IMR-90 (cell line): ENCODE measurements around the gene RUNX3. TPM values are rescaled to one million over a fixed set of nuclear protein-coding genes. Genes with fewer than 3 reads are reported as not detected.

Source experiments
- ATAC-seq: fragments of 200-7000 bp; cut with Tn5 transposase; 2 replicates; pipeline ENCODE4 v1.9.1; 2020; ENCODE audit warnings: low read depth, mild to moderate bottlenecking, moderate library complexity
- BruUV-seq: library from RNA; stranded (reverse); fragments of 400-500 nt; replicated peaks from 2 replicates; lab custom pipeline; 2021; lab: Mats Ljungman, UMichigan
- CTCF ChIA-PET: fragments of 300-600 bp; formaldehyde crosslinking; extraction: SDS; loops from one replicate; lab custom pipeline; 2021; ENCODE audit warnings: antibody characterized with exemption; lab: Yijun Ruan, JAX
- POLR2A ChIA-PET: fragments of 300-600 bp; sonication (Branson Sonifier 250); formaldehyde crosslinking; loops from one replicate; lab custom pipeline; 2022; ENCODE audit warnings: antibody characterized with exemption; ENCODE audit not compliant: unreplicated experiment; lab: Charles Lee
- DNase-seq: peaks from one replicate; pipeline ENCODE4 v3.0.0; 2013
- H2AFZ ChIP-seq: replicated peaks from 2 replicates; pipeline ENCODE3; 2013; ENCODE audit warnings: low read length, mild to moderate bottlenecking; ENCODE audit not compliant: poor library complexity
- H2AK5ac ChIP-seq: 2 replicates; pipeline ENCODE4 v1.6.1; 2013; ENCODE audit warnings: low read depth, low read length, inconsistent platforms
- H2AK9ac ChIP-seq: replicated peaks from 2 replicates; pipeline ENCODE3; 2013; ENCODE audit warnings: mild to moderate bottlenecking, low read depth, low read length, moderate library complexity; ENCODE audit not compliant: poor library complexity
- H2BK120ac ChIP-seq: 2 replicates; pipeline ENCODE4 v1.6.1; 2013; ENCODE audit warnings: low read depth, low read length, inconsistent platforms
- H2BK15ac ChIP-seq: 3 replicates; pipeline ENCODE4 v1.6.1; 2013; ENCODE audit warnings: low read depth, low read length, inconsistent platforms
- H2BK20ac ChIP-seq: 2 replicates; pipeline ENCODE4 v1.6.1; 2013; ENCODE audit warnings: low read depth, mild to moderate bottlenecking, inconsistent platforms, low read length, moderate library complexity
- H2BK5ac ChIP-seq: 2 replicates; pipeline ENCODE4 v1.6.1; 2013; ENCODE audit warnings: mild to moderate bottlenecking, low read depth, low read length, inconsistent platforms; ENCODE audit not compliant: poor library complexity, severe bottlenecking
- H3K14ac ChIP-seq: replicated peaks from 2 replicates; pipeline ENCODE4 v1.6.1; 2013; ENCODE audit warnings: low read depth, low read length, inconsistent platforms
- H3K18ac ChIP-seq: 2 replicates; pipeline ENCODE4 v1.6.1; 2013; ENCODE audit warnings: low read depth, low read length, control low read depth
- H3K23ac ChIP-seq: 2 replicates; pipeline ENCODE4 v1.6.1; 2013; ENCODE audit warnings: low read depth, low read length, inconsistent platforms
- H3K27ac ChIP-seq: 2 replicates; pipeline ENCODE4 v1.5.1; 2013; ENCODE audit warnings: mild to moderate bottlenecking, control low read depth, low read length; ENCODE audit not compliant: insufficient read depth
- H3K27me3 ChIP-seq: 2 replicates; pipeline ENCODE4 v1.6.1; 2013; ENCODE audit warnings: low read length; ENCODE audit not compliant: control insufficient read depth, insufficient read depth
- H3K36me3 ChIP-seq: 2 replicates; pipeline ENCODE4 v1.6.1; 2013; ENCODE audit warnings: low read length, mixed read lengths; ENCODE audit not compliant: control insufficient read depth, insufficient read depth
- H3K4ac ChIP-seq: 2 replicates; pipeline ENCODE4 v1.6.1; 2013; ENCODE audit warnings: low read depth, low read length, inconsistent platforms
- H3K4me1 ChIP-seq: 2 replicates; pipeline ENCODE4 v1.6.1; 2013; ENCODE audit warnings: low read length, mixed read lengths; ENCODE audit not compliant: control insufficient read depth, insufficient read depth
- H3K4me2 ChIP-seq: 2 replicates; pipeline ENCODE4 v1.6.1; 2013; ENCODE audit warnings: low read depth, mild to moderate bottlenecking, control low read depth, low read length, moderate library complexity
- H3K4me3 ChIP-seq: 2 replicates; pipeline ENCODE4 v1.5.1; 2013; ENCODE audit warnings: low read depth, mild to moderate bottlenecking, control low read depth, low read length, moderate library complexity; ENCODE audit not compliant: insufficient read depth
- H3K56ac ChIP-seq: 2 replicates; pipeline ENCODE4 v1.6.1; 2013; ENCODE audit warnings: low read length, inconsistent platforms; ENCODE audit not compliant: insufficient read depth; ENCODE audit errors: extremely low read depth
- H3K79me1 ChIP-seq, 2 experiments: 2 replicates each; pipeline ENCODE4 v1.6.1; 2013; ENCODE audit warnings: low read length in 2 of 2, inconsistent platforms in 1 of 2, low read depth in 1 of 2
- H3K9ac ChIP-seq: 2 replicates; pipeline ENCODE4 v1.6.1; 2013; ENCODE audit warnings: low read depth, low read length, control low read depth
- H3K9me1 ChIP-seq: 2 replicates; pipeline ENCODE4 v1.6.1; 2013; ENCODE audit warnings: low read length, inconsistent platforms; ENCODE audit not compliant: insufficient read depth
- H3K9me3 ChIP-seq: 2 replicates; pipeline ENCODE4 v1.6.1; 2013; ENCODE audit warnings: low read length; ENCODE audit not compliant: control insufficient read depth, insufficient read depth
- H4K20me1 ChIP-seq: 2 replicates; pipeline ENCODE4 v1.6.1; 2013; ENCODE audit warnings: low read length, inconsistent platforms; ENCODE audit not compliant: insufficient read depth
- H4K5ac ChIP-seq: 2 replicates; pipeline ENCODE4 v1.6.1; 2013; ENCODE audit warnings: mild to moderate bottlenecking, low read depth, low read length, control low read depth
- H4K8ac ChIP-seq, 2 experiments: 2 replicates each; pipeline ENCODE4 v1.6.1; 2013; ENCODE audit warnings: low read depth in 2 of 2, low read length in 2 of 2, control low read depth in 1 of 2, inconsistent platforms in 1 of 2
- H4K91ac ChIP-seq: 2 replicates; pipeline ENCODE4 v1.6.1; 2013; ENCODE audit warnings: low read depth, low read length, inconsistent platforms; ENCODE audit not compliant: insufficient read depth
- BHLHE40 ChIP-seq: fragments of 150-350 bp; IDR thresholded peaks from 2 replicates; pipeline ENCODE4 v1.6.1; 2016; ENCODE audit warnings: mild to moderate bottlenecking, low read depth, low read length
- CEBPB ChIP-seq: IDR thresholded peaks from 2 replicates; pipeline ENCODE4 v1.6.1; 2012; ENCODE audit warnings: low read depth, low read length, improper control_type of control experiment
- CHD1 ChIP-seq: IDR thresholded peaks from 2 replicates; pipeline ENCODE4 v1.6.1; 2012; ENCODE audit warnings: low read depth, low read length, improper control_type of control experiment
- CTCF ChIP-seq: conservative IDR thresholded peaks from 2 replicates; pipeline ENCODE4 v1.5.1; 2012; ENCODE audit warnings: mild to moderate bottlenecking, low read depth, low read length, improper control_type of control experiment
- ELK1 ChIP-seq: fragments of 150-350 bp; IDR thresholded peaks from 2 replicates; pipeline ENCODE4 v1.6.1; 2016; ENCODE audit warnings: low read depth, mild to moderate bottlenecking, low read length, moderate library complexity, borderline replicate concordance
- FOS ChIP-seq: fragments of 150-350 bp; IDR thresholded peaks from 2 replicates; pipeline ENCODE4 v1.6.1; 2016; ENCODE audit warnings: low read depth, low read length
- NFE2L2 ChIP-seq: fragments of 150-350 bp; IDR thresholded peaks from 2 replicates; pipeline ENCODE4 v1.6.1; 2016; ENCODE audit warnings: low read depth, mild to moderate bottlenecking, low read length
- POLR2A ChIP-seq: IDR thresholded peaks from 2 replicates; pipeline ENCODE4 v1.6.1; 2012; ENCODE audit warnings: mild to moderate bottlenecking, low read depth, low read length
- RAD21 ChIP-seq: IDR thresholded peaks from 2 replicates; pipeline ENCODE4 v1.6.1; 2012; ENCODE audit warnings: low read length, improper control_type of control experiment
- USF2 ChIP-seq: fragments of 150-350 bp; IDR thresholded peaks from 2 replicates; pipeline ENCODE4 v1.6.1; 2017; ENCODE audit warnings: mild to moderate bottlenecking, antibody characterized with exemption, low read length, low read depth
- WGBS, 2 experiments: methylation state at CpG; one replicate each; pipeline versions ENCODE4 v1.1.5 to v1.1.7; 2013; ENCODE audit warnings: missing lambda C conversion rate in 2 of 2; ENCODE audit not compliant: insufficient read length in 1 of 2; ENCODE audit errors: extremely low coverage in 2 of 2; 5-methylcytosine and 5-hydroxymethylcytosine counted together
- dilution Hi-C: fragments of 300-500 bp; cut with HindIII; formaldehyde crosslinking; loops from one replicate; pipeline ENCODE4 v1.14.3; 2018; ENCODE audit warnings: low sequenced_read_pairs; ENCODE audit not compliant: unreplicated experiment
- in situ Hi-C: fragments of 300-500 bp; cut with MboI; formaldehyde crosslinking; loops from 3 replicates; pipeline ENCODE4 v1.14.3; 2019; ENCODE audit warnings: low sequenced_read_pairs, inconsistent platforms, mixed read lengths
- intact Hi-C: fragments of 100-400 bp; cut with micrococcal nuclease; formaldehyde crosslinking; loops from 2 replicates; pipeline ENCODE4 v1.10.0; 2022
- polyA plus RNA-seq, 3 experiments: library from polyadenylated mRNA; depleted of rRNA; stranded (reverse); fragments of >200 nt; gene quantifications; 2 replicates each; pipeline ENCODE4 v1.2.3, GENCODE V29; 2012; ENCODE audit warnings: low replicate concordance in 1 of 3
- total RNA-seq: library from RNA; depleted of rRNA; stranded (reverse); fragments of >200 nt; gene quantifications from 2 replicates; pipeline ENCODE4 v1.2.3, GENCODE V29; 2012

Gene RUNX3
- total and polyA plus RNA-seq, 2 of the 4 experiments (the other 2 are of a cell fraction) = 0.07 TPM; not detected in 1

GRCh38 chr1:24963099-24963872 is 33.2 kb upstream of the RUNX3 start (continued):
- no peak for TF ChIP-seq FOS

- no peaks in the 10 kb centered on the region for H3K79me1 ChIP-seq
- H4K91ac ChIP-seq = no peak overlapping the region
- H3K27me3 ChIP-seq = peaks cover 14% of the 10 kb centered on the region; the same call in 1 of the 2 replicates
- H2BK20ac ChIP-seq = no peak overlapping the region
- H2BK5ac ChIP-seq = no peak overlapping the region
- H2BK120ac ChIP-seq = no peak overlapping the region; the same call in 1 of the 2 replicates
- H3K9me3 ChIP-seq = no peaks in the 10 kb centered on the region
- H2AK5ac ChIP-seq = no peak overlapping the region
- H3K27ac ChIP-seq = no peak overlapping the region
- no peak overlapping the region for H2AFZ ChIP-seq
- no peak overlapping the region for H3K14ac ChIP-seq
- 89% methylated on average over 7 of the region's 26 CpGs; no CpG with 5 or more reads in 1 of the 2 experiments for WGBS, 2 experiments
- in situ Hi-C loops (no loop called here), intact Hi-C loops (no loop called here), dilution Hi-C loops (no loop called here)
- H3K23ac ChIP-seq = no peak overlapping the region
- H3K56ac ChIP-seq = no peak overlapping the region
- H2AK9ac ChIP-seq = no peak overlapping the region
- H4K20me1 ChIP-seq = no peaks in the 10 kb centered on the region
- no peak overlapping the region for H3K4me3 ChIP-seq
- DNase-seq (no peak), ATAC-seq (no peak)
- no peaks in the 10 kb centered on the region for H3K36me3 ChIP-seq
- POLR2A ChIA-PET = no interaction called here
- H3K18ac ChIP-seq = no peak overlapping the region
- BruUV-seq = no TSS peak
- no peaks in the 10 kb centered on the region; the same call in 1 of the 2 replicates for H3K4me1 ChIP-seq
- no peak overlapping the region for H4K5ac ChIP-seq
- peaks cover 4% of the 10 kb centered on the region; the same call in 1 of the 2 replicates for H3K9me1 ChIP-seq
- H4K8ac ChIP-seq = no peak overlapping the region
- CTCF ChIA-PET = interaction anchor here (0.6 kb wide), 1 partner anchor 9 kb away, joined by 4 read pairs; no protein-coding TSS in a partner anchor
- H3K9ac ChIP-seq = no peak overlapping the region
- no peak overlapping the region for H3K4me2 ChIP-seq
- no peak overlapping the region for H2BK15ac ChIP-seq
- H3K4ac ChIP-seq = no peak overlapping the region
- TF ChIP-seq NFE2L2 = no peak
- TF ChIP-seq BHLHE40 = no peak
- TF ChIP-seq ELK1 = no peak
- TF ChIP-seq CHD1 = no peak
- TF ChIP-seq RAD21 = no peak
- no peak for TF ChIP-seq POLR2A
- no peak for TF ChIP-seq CTCF
- TF ChIP-seq USF2 = no peak
- TF ChIP-seq CEBPB = no peak
Observed at GRCh38 chr1:24961961-24962861, 32.1 kb upstream of the RUNX3 start.
